Astrocyte (in vitro differentiated cells and primary cell): ENCODE data around the gene LMO7. TPM values are rescaled to one million over a fixed set of nuclear protein-coding genes. Genes with fewer than 3 reads are reported as not detected.

ENCODE experiments used
- DNase-seq: peaks from one replicate; pipeline ENCODE4 v3.0.0-alpha.2; 2010; ENCODE audit warnings: low read depth
- FAIRE-seq: peaks from 2 replicates; lab custom pipeline; 2011; peaks lifted over from hg19 to GRCh38; lab: Jason Lieb, UNC
- H2AFZ ChIP-seq: 2 replicates; pipeline ENCODE4 v1.6.0; 2012; ENCODE audit warnings: low read depth, low read length, inconsistent platforms
- H3K27ac ChIP-seq: 2 replicates; pipeline ENCODE4 v1.5.1; 2011; ENCODE audit warnings: low read depth, low read length, inconsistent platforms
- H3K27me3 ChIP-seq: 2 replicates; pipeline ENCODE4 v1.6.0; 2011; ENCODE audit warnings: low read length, inconsistent platforms; ENCODE audit not compliant: insufficient read depth
- H3K36me3 ChIP-seq: 2 replicates; pipeline ENCODE4 v1.5.1; 2011; ENCODE audit warnings: low read length, inconsistent platforms; ENCODE audit not compliant: insufficient read depth
- H3K4me1 ChIP-seq: 2 replicates; pipeline ENCODE4 v1.5.1; 2011; ENCODE audit warnings: low read length, inconsistent platforms; ENCODE audit not compliant: insufficient read depth
- H3K4me2 ChIP-seq: 2 replicates; pipeline ENCODE4 v1.6.0; 2012; ENCODE audit warnings: low read length, inconsistent platforms
- H3K4me3 ChIP-seq: 2 replicates; pipeline ENCODE4 v1.5.1; 2011; ENCODE audit warnings: low read depth, mild to moderate bottlenecking, low read length, inconsistent platforms; ENCODE audit not compliant: insufficient read depth
- H3K79me2 ChIP-seq: 2 replicates; pipeline ENCODE4 v1.6.0; 2012; ENCODE audit warnings: mild to moderate bottlenecking, low read length, inconsistent platforms; ENCODE audit not compliant: insufficient read depth
- H3K9ac ChIP-seq: 2 replicates; pipeline ENCODE4 v1.6.0; 2012; ENCODE audit warnings: mild to moderate bottlenecking, low read length, inconsistent platforms
- H3K9me3 ChIP-seq: 2 replicates; pipeline ENCODE4 v1.5.1; 2012; ENCODE audit warnings: low read depth, mild to moderate bottlenecking, low read length, inconsistent platforms; ENCODE audit not compliant: insufficient read depth
- H4K20me1 ChIP-seq: 2 replicates; pipeline ENCODE4 v1.6.0; 2012; ENCODE audit warnings: low read length, inconsistent platforms; ENCODE audit not compliant: insufficient read depth
- H3K27ac Mint-ChIP-seq: one replicate; pipeline ENCODE4 v1.8.0; 2021; ENCODE audit warnings: mild to moderate bottlenecking, mixed read lengths; ENCODE audit not compliant: unreplicated experiment
- H3K27me3 Mint-ChIP-seq: one replicate; pipeline ENCODE4 v1.8.0; 2021; ENCODE audit warnings: low read depth, mixed read lengths; ENCODE audit not compliant: unreplicated experiment
- H3K36me3 Mint-ChIP-seq: one replicate; pipeline ENCODE4 v1.8.0; 2021; ENCODE audit warnings: low read depth, mixed read lengths; ENCODE audit not compliant: unreplicated experiment
- H3K4me1 Mint-ChIP-seq: one replicate; pipeline ENCODE4 v1.8.0; 2021; ENCODE audit warnings: low read depth, mixed read lengths; ENCODE audit not compliant: unreplicated experiment
- H3K4me3 Mint-ChIP-seq: one replicate; pipeline ENCODE4 v1.8.0; 2021; ENCODE audit warnings: mild to moderate bottlenecking, moderate library complexity, mixed read lengths; ENCODE audit not compliant: unreplicated experiment
- H3K9me3 Mint-ChIP-seq: one replicate; pipeline ENCODE4 v1.8.0; 2021; ENCODE audit warnings: mild to moderate bottlenecking, mixed read lengths; ENCODE audit not compliant: unreplicated experiment
- EZH2 ChIP-seq: IDR thresholded peaks from 2 replicates; pipeline ENCODE4 v1.6.1; 2012; ENCODE audit warnings: mild to moderate bottlenecking, low read length, inconsistent platforms; ENCODE audit not compliant: insufficient read depth
- total RNA-seq: library from RNA; stranded (reverse); gene quantifications from 2 replicates; pipeline ENCODE4 v1.2.1, GENCODE V29; 2021
- TF ChIP-seq, protein P1 (sequence below): IDR thresholded peaks from 2 replicates; pipeline ENCODE4 v1.5.1; 2011; ENCODE audit warnings: low read depth, mild to moderate bottlenecking, inconsistent platforms, low read length, moderate library complexity; ENCODE audit not compliant: insufficient read depth

LMO7 gene
- total RNA-seq, 1 donor from 2014 or later: 52.2 TPM

DNA sequence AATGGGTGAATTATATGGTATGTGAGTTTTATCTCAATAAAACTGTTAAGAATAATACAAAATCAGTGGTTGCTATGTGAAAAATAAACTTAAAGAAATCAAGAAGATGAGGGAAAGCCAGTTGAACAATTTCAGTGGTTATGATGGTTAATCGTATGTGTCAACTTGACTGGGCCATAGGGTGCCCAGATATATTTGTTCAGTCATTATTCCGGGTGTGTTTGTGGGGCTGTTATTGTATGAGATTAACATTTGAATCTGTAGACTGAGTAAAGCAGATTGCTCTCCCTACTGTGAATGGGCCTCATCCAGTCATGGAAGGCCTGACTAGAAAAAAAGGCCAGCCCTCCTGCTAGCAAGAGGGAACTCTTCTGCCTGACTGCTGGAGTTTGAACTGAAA lies 109.3 kb downstream of the LMO7 start:
- Mint-ChIP-seq H3K27me3 (no peaks in the 10 kb centered on the region), H3K9me3 (peaks cover 18% of the 10 kb centered on the region), H3K4me3 (no peak overlapping the region), H3K36me3 (peaks cover 10% of the 10 kb centered on the region), H3K27ac (no peak overlapping the region), H3K4me1 (no peaks in the 10 kb centered on the region)
- Histone ChIP-seq H3K9ac (no peak overlapping the region), H3K36me3 (peaks cover 12% of the 10 kb centered on the region), H4K20me1 (peaks cover 59% of the 10 kb centered on the region), H2AFZ (no peak overlapping the region), H3K9me3 (no peaks in the 10 kb centered on the region), H3K4me3 (no peak overlapping the region), H3K27ac (no peak overlapping the region), H3K4me1 (peaks cover 4% of the 10 kb centered on the region), H3K27me3 (no peaks in the 10 kb centered on the region), H3K4me2 (no peak overlapping the region), H3K79me2 (peaks cover 81% of the 10 kb centered on the region)
- DNase-seq (no peak), FAIRE-seq (no peak)
- TF ChIP-seq, protein P1, sequence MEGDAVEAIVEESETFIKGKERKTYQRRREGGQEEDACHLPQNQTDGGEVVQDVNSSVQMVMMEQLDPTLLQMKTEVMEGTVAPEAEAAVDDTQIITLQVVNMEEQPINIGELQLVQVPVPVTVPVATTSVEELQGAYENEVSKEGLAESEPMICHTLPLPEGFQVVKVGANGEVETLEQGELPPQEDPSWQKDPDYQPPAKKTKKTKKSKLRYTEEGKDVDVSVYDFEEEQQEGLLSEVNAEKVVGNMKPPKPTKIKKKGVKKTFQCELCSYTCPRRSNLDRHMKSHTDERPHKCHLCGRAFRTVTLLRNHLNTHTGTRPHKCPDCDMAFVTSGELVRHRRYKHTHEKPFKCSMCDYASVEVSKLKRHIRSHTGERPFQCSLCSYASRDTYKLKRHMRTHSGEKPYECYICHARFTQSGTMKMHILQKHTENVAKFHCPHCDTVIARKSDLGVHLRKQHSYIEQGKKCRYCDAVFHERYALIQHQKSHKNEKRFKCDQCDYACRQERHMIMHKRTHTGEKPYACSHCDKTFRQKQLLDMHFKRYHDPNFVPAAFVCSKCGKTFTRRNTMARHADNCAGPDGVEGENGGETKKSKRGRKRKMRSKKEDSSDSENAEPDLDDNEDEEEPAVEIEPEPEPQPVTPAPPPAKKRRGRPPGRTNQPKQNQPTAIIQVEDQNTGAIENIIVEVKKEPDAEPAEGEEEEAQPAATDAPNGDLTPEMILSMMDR: no peak
- no peak for TF ChIP-seq EZH2

DNA sequence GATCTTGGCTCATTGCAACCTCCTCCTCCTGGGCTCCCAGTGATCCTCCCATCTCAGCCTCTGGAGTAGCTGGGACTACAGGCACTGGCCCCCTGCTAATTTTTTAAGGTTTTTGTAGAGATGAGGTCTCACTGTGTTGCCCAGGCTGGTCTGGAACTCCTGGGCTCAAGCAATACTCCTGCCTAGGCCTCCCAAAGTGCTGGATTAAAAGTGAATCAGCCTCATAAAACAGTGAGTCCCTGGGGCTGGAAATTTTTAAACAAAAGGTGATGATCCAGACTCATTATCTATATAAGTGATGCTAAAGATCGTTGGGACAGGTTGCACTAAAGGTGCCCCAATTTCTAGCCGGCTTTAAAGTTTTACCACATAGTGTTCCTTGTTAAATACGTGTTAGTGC lies 112.7 kb downstream of the LMO7 start:
- no peak overlapping the region for H3K9ac ChIP-seq
- DNase-seq (no peak), FAIRE-seq (no peak)
- H3K36me3 ChIP-seq: peaks cover 13% of the 10 kb centered on the region
- Mint-ChIP-seq H3K4me1 (no peaks in the 10 kb centered on the region), H3K36me3 (peaks cover 6% of the 10 kb centered on the region), H3K27ac (no peak overlapping the region), H3K9me3 (peaks cover 9% of the 10 kb centered on the region), H3K4me3 (no peak overlapping the region), H3K27me3 (no peaks in the 10 kb centered on the region)
- H3K4me3 ChIP-seq: no peak overlapping the region
- H4K20me1 ChIP-seq: peaks cover 62% of the 10 kb centered on the region
- TF ChIP-seq, protein P1: no peak
- TF ChIP-seq EZH2: no peak
- no peak overlapping the region for H2AFZ ChIP-seq
- H3K27ac ChIP-seq: no peak overlapping the region
- H3K27me3 ChIP-seq: no peaks in the 10 kb centered on the region
- H3K4me1 ChIP-seq: peaks cover 4% of the 10 kb centered on the region
- H3K9me3 ChIP-seq: no peaks in the 10 kb centered on the region
- no peak overlapping the region for H3K4me2 ChIP-seq
- peaks cover 88% of the 10 kb centered on the region for H3K79me2 ChIP-seq

DNA sequence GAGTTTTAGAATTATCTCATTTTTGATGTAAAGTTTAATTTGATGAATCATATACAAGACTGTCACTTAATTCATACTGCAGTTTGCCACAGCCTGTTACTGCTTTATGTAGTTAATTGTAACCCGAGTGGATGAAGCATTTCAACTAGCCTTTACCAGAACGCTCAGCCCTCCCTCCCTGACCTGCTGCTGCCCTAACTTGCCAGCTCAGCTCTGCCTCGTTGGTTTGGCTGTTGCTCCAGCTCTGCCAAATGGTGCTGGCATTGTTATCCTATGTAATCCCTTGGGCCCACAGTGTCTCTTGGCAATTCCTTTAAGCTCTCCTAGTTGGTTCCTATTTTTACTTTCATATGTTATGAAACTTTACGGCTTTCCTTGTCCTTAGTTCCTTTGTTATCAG lies 113.3 kb downstream of the LMO7 start:
- Mint-ChIP-seq H3K27me3 (no peaks in the 10 kb centered on the region), H3K4me3 (no peak overlapping the region), H3K27ac (no peak overlapping the region), H3K9me3 (peaks cover 12% of the 10 kb centered on the region), H3K36me3 (peaks cover 9% of the 10 kb centered on the region), H3K4me1 (no peaks in the 10 kb centered on the region)
- Histone ChIP-seq H4K20me1 (peaks cover 61% of the 10 kb centered on the region), H3K4me1 (peaks cover 4% of the 10 kb centered on the region), H3K9me3 (no peaks in the 10 kb centered on the region), H2AFZ (no peak overlapping the region), H3K79me2 (peaks cover 89% of the 10 kb centered on the region), H3K4me2 (no peak overlapping the region), H3K36me3 (peaks cover 13% of the 10 kb centered on the region), H3K27me3 (no peaks in the 10 kb centered on the region), H3K9ac (peak overlapping the region; percentile 26), H3K4me3 (no peak overlapping the region), H3K27ac (peak overlapping the region; percentile 17)
- DNase-seq: peak; percentile 45
- no peak for FAIRE-seq
- no peak for TF ChIP-seq EZH2
- TF ChIP-seq, protein P1: no peak
